NCI-H2227 (cell line): ENCODE data around the gene CCDC68.
"Not testable (repeated sequence)": the region's sequence is repeated elsewhere in the genome, so short reads cannot be mapped to it uniquely, and the experiment has no call there.

Experiments
- DNase-seq: peaks from one replicate; lab custom pipeline; 2025; ENCODE audit not compliant: unreplicated experiment; lab: John Stamatoyannopoulos, UW

Gene CCDC68

DNA sequence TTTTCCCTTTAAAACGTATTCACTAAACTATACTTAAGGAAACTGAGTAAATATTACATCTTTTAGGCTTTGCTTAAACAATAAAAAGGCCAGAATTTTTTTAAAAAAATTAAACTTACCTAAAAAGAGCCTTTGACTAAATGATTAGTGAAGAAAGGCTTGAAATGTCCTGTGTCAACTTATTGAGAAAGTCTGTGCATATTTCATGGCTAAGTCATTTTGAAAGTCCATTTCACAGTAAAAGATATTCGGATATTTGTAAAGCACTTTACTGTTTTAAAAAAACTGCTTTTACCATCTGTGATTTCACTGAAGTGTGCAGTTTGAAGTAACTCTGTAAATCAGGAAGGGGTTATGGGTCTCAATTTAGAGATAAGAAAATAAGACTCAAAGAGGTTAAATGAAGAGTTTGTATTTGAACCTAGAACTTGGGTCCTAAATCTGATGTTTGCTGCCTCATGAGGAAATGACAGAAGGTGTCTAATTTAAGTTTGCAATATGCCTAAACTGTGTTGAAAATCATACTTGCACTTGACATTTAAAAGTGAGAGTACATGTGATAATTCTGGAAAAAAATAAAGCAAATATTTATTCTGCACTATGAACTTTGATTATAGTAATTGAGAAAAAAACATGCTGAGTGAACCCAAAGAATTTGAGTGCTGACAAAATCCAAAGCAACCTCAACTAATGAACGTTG is 80.5 kb downstream of the CCDC68 start:
- DNase-seq: no peak

DNA sequence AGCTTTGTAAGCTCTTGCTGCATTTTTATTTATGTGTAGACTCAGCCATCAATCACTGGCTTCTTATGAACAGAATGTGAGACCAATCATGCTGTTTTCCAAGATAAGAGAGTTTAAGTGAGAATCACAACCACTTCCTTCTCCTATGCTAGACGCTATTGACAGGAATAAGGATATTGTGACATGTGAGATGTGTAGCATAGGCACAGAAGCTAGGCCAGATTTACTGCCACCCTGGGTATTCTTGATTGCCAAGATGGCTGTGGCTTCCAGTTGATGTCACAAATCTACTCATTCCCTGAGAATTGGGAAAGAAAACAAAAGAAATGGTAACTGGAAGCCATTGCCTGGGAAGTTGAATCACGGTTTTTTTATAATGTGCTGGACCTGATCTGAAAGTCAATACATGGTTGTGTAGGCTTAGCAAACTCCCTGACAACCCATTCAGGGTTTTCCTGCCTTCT is 81.1 kb downstream of the CCDC68 start:
- no peak for DNase-seq

DNA sequence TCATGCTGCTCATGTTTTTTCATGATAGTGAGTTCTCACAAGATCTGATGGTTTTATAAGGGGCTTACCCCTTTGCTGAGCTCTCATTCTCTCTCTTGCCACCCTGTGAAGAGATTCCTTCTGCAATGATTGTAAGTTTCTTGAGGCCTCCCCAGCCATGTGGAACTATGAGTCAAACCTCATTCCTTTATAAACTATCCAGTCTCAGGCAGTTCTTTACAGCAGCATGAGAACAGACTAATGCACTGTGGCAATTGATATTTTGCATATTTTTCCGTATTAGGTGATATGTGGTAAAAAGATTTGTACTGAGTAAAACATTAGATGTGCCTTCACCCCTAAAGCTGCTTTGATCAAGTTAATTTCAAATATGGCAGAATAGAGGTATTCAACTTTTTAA is 82.2 kb downstream of the CCDC68 start:
- DNase-seq: no peak

DNA sequence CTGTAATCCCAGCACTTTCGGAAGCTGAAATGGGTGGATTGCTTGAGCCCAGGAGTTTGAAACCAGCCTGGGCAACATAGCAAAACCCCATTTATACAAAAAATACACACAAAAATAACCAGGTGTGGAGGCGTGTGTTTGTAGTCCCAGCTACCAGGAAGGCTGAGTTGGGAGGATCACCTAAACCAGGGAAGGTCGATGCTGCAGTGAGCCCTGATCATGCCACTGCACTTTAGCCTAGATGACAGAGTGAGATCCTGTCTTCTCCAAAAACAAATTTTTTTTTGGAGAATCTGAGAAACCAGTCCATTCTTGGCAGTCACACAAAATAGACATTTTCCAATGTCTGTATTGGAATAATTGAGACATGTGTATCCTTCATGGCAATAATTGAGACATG is 84.2 kb downstream of the CCDC68 start:
- DNase-seq: no peak

DNA sequence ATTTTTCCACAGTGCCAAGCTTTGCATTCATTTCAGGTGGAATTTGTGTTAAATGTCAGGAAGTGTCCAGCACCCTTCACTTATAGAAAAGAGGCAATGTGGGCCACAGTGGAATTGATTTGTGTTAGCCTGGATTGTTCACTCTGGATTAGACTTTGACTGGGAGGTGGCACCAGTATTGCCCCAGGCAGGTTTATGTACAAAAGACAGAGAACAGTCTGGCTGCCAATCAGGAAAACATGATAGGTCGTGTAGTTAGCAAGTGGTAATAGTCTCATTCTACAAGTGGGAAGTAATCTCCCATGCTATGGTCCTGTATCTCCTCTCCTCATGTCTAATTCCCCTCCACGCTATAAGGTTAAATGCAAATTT is 85.4 kb downstream of the CCDC68 start:
- no peak for DNase-seq

DNA sequence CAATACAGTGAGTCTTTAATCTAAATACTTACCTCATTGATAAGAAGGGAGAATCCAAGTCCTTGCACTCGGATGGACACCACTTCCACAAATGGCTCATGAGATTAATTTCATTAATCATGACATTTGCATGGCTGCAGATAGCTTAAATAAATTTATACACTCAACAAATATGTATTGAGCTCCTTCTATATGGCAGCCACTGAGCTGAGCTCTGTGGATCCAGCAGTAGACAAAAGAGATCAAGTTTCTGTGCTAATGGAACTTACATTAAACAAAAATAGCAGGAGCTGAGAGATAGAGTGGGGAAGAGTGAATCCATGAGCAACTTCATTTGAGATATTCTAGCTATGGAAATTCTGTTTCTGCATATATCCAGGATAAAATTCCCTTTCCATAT is 86.6 kb downstream of the CCDC68 start:
- no peak for DNase-seq

DNA sequence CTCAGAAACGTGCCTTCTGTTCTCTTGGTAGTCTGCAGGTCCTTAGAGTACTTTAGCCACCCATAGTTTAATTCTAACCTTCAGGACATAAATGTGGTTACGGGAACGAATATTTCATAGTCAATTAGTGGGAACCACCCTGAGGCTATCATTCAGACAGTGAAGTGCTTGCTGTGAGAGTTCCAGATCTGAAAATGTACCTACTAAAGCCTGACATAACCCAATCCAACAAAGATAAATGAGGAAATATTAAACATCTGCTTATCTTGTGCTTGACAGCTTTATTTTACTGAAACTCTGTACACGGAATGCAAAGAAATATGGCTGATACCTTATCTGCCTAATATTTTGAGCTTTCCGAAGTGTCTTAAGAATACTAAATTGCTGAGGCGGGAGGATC is 88.0 kb downstream of the CCDC68 start:
- DNase-seq: no peak

DNA sequence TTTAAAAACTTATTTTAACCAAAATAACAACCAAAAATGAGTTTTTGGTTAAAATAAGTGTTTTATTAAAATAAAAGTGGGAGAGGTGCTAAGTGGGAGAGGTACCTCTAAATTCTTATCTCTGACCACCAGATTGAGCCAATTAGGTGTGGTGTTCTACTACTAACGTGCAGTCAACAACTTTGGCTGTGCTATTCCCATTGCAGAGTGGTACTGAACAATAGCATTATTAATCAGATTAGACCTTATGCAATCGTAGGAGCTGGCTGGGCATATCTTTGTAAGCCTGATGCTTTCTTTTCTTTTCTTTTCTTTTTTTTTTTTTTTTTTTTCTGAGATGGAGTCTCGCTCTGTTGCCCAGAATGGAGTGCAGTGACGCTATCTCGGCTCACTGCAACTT is 92.1 kb downstream of the CCDC68 start:
- no peak for DNase-seq

DNA sequence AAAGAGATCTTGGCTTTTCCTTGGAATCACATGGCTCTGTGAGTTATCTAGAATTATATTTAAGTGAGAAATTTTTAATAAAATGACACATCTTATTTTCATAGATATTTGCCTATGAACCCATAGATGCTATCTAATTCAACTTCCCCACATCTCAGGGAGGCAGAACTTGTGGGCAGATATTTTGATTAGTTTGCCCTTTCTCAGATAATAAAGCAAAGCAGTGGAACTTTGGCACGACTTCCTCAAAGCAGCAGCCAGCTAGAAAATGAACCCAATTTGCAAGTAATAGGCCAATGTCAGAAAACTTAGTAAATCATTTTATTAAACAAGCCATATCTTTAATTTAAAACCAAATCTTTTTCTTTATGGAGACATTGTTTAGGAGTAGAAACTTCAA is 98.3 kb downstream of the CCDC68 start:
- no peak for DNase-seq

DNA sequence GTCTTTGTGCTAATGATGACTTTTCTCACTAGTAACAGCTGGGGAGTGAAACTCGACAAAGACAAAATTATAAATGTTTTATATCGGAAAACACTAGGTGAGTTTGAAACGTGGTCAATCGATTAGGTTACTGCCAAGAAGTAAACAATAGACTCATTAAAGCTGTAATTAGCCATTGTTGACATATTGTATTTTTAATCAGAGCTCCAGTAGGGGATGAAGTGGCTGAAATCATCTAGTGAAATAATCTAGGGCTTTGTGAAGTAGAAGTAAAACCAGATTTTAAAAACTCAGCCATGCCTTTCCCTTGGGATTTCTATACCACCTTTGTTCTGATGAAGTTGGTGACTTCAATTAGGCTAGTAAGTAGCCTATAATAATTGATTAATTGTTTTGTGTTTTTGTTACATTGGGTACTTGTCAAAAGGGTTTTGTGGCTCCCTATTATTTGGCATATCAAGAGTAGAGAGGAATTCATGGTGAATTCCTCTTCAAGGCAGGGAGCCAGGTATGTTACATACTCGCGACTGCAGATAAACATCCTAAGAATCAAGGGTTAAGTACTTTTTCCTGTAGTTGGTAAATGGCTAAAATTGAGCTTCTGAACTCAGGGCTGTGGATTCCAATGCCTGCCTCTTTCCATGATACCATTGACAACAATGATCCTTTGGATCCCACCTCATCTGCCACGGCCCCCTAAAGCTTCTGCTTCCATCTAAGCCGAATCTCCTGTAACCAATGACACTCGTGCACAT is 99.4 kb downstream of the CCDC68 start:
- no peak for DNase-seq

DNA sequence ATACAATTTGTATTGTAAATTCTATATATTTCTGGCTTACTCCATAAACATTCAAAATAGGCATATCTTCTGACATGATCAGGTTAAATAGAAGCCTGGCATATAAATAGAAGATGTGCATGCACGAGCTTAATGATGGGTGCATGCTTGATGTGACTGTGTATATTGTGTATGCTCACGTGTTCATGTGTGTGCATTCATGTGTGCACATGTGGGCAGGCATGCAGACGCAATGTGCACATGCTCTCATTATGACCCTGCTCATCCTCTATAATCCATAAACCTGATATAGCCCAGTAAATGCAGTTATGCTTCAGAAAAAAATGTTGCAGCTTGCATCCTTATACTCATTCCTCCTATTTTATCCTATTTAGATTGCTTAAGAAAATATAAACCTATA is 101.8 kb downstream of the CCDC68 start:
- DNase-seq: no peak

DNA sequence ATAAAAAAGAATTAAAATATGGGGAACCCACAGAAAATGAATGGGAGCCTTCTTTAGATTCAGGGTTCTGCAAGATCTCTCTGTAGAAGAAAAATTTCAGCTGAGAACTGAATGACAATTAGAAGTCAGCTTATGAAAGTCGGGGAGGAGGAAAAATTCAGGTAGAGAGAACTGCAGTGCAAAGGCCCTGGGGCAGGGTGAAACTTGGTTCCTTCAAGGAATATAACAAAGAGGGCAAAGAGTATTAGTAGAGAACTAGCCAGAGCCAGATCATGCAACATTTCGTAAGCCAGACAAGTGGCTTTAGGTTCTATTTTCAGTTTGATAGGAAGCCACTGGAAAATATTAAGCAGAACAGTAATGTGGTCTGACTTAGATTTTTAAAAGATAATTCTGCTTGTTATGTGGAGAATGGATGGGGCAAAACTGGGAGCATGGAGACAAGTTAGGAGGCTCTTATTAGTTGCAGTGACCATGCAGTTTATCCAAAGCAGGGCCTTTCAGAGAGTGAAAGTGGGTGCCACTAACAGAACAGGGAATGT is 103.1 kb downstream of the CCDC68 start:
- no peak for DNase-seq

DNA sequence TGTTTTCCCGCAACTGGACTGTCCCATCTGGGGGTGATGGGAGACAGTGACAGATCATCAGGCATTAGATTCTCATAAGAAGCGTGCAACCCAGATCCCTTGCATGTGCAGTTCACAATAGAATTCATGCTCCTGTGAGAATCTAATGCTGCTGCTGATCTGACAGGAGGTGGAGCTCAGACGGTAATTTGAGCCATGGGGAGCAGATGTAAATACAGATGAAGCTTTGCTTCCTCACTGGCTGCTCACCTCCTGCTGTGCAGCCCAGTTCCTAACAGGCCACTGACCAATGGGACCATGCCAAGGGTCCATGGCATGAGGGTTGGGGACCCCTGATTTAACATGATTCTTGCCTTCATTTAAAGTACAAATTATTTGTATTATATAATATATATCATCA is 104.2 kb downstream of the CCDC68 start:
- DNase-seq: not testable (repeated sequence)

DNA sequence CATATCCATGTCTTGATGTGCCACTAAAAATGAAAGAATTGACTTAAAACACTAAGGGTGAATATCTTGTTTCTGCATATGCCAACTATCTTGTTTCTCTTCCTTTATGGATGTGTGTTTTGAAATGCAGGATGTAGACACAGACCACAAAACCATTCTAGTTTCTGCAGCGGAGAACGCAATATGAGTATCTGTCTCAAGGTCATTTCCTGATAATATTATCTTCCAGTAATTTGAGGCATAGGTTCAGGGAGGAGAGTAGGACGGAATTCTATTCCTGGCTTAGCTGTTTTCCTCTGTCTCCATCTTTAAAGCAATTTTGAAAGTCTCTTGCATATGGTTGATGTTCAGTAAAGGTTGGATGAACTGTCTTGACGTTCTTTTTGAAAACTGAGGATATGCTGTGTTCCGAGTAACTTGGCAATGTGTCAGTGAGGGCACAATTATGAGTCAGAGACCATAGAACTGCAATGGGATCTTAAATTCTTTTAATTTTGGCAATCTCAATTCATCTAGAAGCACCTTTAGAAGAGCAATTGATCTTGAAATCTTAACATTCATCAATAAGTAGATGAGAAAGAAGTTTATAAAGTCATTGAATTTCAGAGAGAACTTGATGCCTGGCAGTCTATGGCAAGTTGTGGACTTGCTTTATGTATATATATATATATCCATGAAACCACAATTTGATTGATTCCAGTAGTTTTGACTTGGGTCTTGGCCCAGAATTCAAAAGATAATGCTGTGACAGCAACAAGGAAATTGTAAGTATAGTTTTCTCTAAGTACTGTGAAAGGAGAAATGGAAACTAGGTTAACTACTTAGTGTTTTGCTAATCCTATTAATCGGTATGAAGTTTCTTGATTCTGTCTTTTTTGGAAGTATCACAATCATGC is 106.2 kb downstream of the CCDC68 start:
- no peak for DNase-seq
